Activated T-helper 1 cell treated with anti-CD3 and anti-CD28 coated beads, Interleukin-12 subunit alpha, Interleukin-12 subunit beta, Interleukin-2, Interleukin-4 antibody, amounts not matched to agents 30 ng/mL and 10 ng/mL and 1 ng/mL, durations not matched to agents 14 hours and 24 hours and 36 hours (primary cell): ENCODE measurements around the gene SLC9A3. TPM values are rescaled to one million over a fixed set of nuclear protein-coding genes. Genes with fewer than 3 reads are reported as not detected.

Experiments used
- DNase-seq: peaks from one replicate; pipeline ENCODE4 v3.0.0; 2021; ENCODE audit warnings: low spot score
- H3K27ac Mint-ChIP-seq: one replicate; pipeline ENCODE4 v1.8.0; 2021; ENCODE audit warnings: mild to moderate bottlenecking, mixed read lengths
- H3K27me3 Mint-ChIP-seq: one replicate; pipeline ENCODE4 v1.8.0; 2022; ENCODE audit warnings: mild to moderate bottlenecking, moderate library complexity, mixed read lengths; ENCODE audit not compliant: insufficient read depth
- H3K36me3 Mint-ChIP-seq: one replicate; pipeline ENCODE4 v1.8.0; 2021; ENCODE audit warnings: low read depth, mixed read lengths
- H3K4me1 Mint-ChIP-seq: one replicate; pipeline ENCODE4 v1.8.0; 2021; ENCODE audit warnings: low read depth, mixed read lengths
- H3K4me3 Mint-ChIP-seq: one replicate; pipeline ENCODE4 v1.8.0; 2021; ENCODE audit warnings: mild to moderate bottlenecking, moderate library complexity, mixed read lengths
- H3K9me3 Mint-ChIP-seq: one replicate; pipeline ENCODE4 v1.8.0; 2021; ENCODE audit warnings: mixed read lengths
- intact Hi-C: fragments of 100-400 bp; cut with micrococcal nuclease; formaldehyde crosslinking; loops from one replicate; pipeline ENCODE4 v1.15.1; 2024
- total RNA-seq: library from RNA; stranded (reverse); gene quantifications from 2 replicates; pipeline ENCODE4 v1.2.3, GENCODE V29; 2022

SLC9A3 gene
- total RNA-seq, 1 donor from 2014 or later = 3.0 TPM

DNA sequence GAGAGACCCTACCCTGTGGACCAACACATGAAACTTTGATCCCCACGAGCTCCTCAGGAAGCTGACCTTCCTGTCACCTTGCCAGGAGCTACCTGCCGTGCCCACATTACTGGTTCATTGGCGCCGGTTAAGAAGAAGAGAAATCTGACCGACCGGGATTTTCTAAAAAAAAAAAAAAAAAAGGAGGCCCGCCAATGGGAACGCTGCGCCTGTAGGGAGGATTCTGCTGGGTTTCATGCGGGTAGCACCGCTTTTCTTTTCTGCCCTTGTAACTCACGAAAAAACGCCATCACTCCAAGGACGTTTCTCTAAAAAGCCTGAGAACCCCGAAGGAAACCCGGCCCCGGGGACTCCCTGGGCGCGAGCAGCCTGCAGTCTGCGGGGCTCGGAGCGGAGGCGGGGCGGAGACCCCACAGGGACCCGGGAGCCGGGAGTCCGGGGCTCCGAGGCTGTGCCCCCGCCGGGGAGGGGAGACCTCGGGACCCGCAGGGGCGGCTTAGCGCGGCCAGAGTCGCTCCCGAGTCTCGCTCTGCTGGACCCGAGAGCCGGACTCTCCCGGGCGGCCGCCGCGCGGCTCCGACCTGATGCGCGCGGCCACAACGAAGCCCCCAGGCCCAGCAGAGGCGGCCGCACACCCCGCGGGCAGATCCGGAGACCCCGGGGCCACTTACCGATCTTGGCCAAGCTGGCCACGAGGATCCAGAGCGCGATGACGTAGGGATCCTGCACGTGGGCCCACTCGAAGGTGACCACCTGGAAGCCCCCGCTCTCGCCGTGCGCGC lies 617 bp downstream of the SLC9A3 start:
- H3K27ac Mint-ChIP-seq = no peak overlapping the region
- peaks cover 16% of the 10 kb centered on the region for H3K4me1 Mint-ChIP-seq
- no peak overlapping the region for H3K4me3 Mint-ChIP-seq
- intact Hi-C loops = no loop called here
- no peak for DNase-seq
- H3K9me3 Mint-ChIP-seq = no peaks in the 10 kb centered on the region
- H3K27me3 Mint-ChIP-seq = peaks cover 41% of the 10 kb centered on the region
- H3K36me3 Mint-ChIP-seq = no peaks in the 10 kb centered on the region

DNA sequence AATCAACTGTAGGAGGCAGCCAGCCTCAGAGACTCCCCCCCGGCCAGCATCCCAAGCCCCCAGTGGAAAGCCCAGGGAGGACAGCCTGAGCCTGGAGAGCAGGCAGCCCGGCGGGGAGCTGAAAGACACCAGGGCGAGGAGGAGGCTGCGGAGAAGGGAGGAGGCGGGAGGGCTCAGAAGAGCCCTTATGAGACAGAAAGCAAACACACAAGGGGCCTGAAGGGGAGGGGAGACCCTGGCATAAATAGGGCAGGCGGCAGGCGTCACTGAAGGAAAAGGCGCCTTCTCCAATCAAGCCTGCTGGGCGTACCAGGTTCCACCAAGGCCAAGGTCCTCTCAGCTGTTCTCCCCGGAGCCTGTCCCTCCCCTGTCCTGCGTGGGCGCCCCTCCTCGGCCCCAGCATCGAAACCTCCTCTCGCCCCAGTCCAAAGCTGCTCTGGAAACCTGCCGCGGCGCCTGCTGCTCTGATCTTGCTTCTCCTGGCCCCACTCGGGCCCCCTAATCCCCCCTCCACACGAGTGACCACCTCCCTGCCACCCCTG lies 1.3 kb downstream of the SLC9A3 start:
- H3K9me3 Mint-ChIP-seq = no peaks in the 10 kb centered on the region
- H3K4me3 Mint-ChIP-seq = no peak overlapping the region
- peaks cover 41% of the 10 kb centered on the region for H3K27me3 Mint-ChIP-seq
- H3K4me1 Mint-ChIP-seq = peaks cover 16% of the 10 kb centered on the region
- no peak for DNase-seq
- no peaks in the 10 kb centered on the region for H3K36me3 Mint-ChIP-seq
- intact Hi-C loops = no loop called here
- no peak overlapping the region for H3K27ac Mint-ChIP-seq

DNA sequence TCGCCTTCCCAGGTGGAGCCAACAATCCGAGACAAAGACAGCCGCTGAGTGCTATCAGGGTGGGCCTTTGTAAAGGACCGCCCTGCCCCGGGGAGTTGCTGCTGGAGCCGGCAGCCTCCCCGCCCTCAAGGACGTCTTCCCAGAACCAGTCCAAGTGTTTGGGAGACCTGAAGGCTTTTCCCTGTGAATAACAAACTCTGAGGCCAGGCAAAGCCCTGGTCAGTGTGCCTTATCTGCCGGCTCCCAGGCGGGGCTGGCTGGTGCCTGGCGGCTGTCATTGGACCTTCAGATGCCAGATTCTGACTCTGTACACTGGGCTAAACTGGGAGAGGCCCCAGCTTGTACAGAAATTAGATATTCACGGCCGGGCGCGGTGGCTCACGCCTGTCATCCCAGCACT lies 2.1 kb downstream of the SLC9A3 start:
- no peaks in the 10 kb centered on the region for H3K36me3 Mint-ChIP-seq
- no peak overlapping the region for H3K4me3 Mint-ChIP-seq
- no peaks in the 10 kb centered on the region for H3K9me3 Mint-ChIP-seq
- H3K4me1 Mint-ChIP-seq = peaks cover 10% of the 10 kb centered on the region
- H3K27me3 Mint-ChIP-seq = peaks cover 37% of the 10 kb centered on the region
- no peak overlapping the region for H3K27ac Mint-ChIP-seq
- DNase-seq = no peak
- intact Hi-C loops = no loop called here

DNA sequence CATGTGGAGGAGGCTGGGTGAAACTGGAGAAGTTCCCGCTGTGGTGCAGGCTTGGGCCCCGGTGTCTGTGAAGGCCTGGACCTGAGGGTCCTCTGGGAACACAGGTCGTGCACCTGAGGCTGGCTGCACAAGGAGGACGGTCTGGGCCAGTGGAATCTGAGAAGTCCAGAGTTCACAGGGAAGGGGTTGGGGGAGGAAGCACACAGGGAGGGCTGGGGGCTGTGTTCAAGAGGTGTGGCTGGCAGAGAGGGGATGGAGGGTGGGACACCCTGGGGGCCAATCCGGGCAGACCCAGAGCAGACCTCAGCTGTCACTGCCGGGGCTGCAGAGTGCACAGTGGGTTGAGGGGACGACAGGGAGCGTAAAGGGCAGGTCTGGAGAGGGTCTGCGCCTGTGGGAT lies 2.6 kb downstream of the SLC9A3 start:
- H3K9me3 Mint-ChIP-seq = no peaks in the 10 kb centered on the region
- no peak for DNase-seq
- intact Hi-C loops = no loop called here
- H3K4me1 Mint-ChIP-seq = peaks cover 6% of the 10 kb centered on the region
- H3K27ac Mint-ChIP-seq = no peak overlapping the region
- H3K27me3 Mint-ChIP-seq = peaks cover 36% of the 10 kb centered on the region
- H3K4me3 Mint-ChIP-seq = no peak overlapping the region
- H3K36me3 Mint-ChIP-seq = no peaks in the 10 kb centered on the region

DNA sequence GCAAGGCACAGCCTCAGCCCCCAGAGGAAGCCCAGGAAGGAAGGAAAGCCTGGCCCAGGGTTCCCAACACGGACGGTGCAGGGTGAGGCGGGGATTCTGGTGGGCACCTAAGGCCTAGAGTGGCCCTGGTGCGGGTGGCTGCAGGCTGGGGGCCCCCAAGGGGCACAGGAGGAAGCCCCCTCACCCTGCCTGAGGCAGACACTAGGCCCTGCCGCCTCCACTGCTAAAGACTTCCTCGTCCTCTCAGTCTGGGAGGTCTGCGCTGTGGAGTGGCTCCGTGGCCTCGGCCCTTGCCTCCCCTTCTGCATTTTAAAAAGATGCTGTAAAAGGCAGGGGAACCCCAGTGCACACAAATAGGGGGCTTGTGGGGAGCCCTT lies 3.4 kb downstream of the SLC9A3 start:
- H3K9me3 Mint-ChIP-seq = no peaks in the 10 kb centered on the region
- H3K4me3 Mint-ChIP-seq = no peak overlapping the region
- intact Hi-C loops = no loop called here
- H3K4me1 Mint-ChIP-seq = peaks cover 5% of the 10 kb centered on the region
- no peaks in the 10 kb centered on the region for H3K36me3 Mint-ChIP-seq
- no peak for DNase-seq
- H3K27me3 Mint-ChIP-seq = peaks cover 28% of the 10 kb centered on the region
- no peak overlapping the region for H3K27ac Mint-ChIP-seq

DNA sequence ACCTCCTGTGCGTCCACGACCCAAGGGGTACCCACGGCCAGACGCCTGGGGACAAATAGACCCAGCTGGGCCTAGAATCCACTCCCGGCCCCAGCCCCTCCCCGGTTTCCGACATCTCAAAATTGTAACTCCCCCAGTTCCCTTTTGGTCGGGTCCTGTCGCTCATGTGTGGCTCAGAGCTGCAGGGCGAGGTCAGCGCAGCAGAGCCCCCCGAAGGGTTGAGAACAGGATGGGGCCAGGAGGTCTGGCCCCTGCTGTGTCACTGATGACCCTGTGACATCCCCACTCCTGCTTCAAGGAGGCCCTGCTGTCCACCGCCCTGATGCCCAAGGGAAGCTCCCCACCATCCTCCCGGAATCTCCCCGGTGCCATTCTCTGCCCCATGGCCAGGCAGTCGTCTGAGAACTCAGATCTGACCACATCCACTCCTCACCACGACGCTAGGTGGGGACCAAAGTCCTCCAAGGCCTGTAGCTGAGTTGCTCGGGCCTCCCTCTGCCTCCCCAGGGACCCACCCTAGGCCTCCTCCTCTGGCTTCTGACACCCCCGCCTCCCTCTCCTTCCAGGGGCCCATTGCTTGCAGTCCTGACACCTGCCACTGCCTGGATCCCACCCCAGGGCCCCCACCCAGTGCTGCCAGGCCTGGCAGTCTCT lies 3.9 kb downstream of the SLC9A3 start:
- Mint-ChIP-seq H3K4me3 (no peak overlapping the region), H3K27me3 (peaks cover 24% of the 10 kb centered on the region), H3K27ac (no peak overlapping the region), H3K9me3 (no peaks in the 10 kb centered on the region), H3K4me1 (peaks cover 5% of the 10 kb centered on the region), H3K36me3 (no peaks in the 10 kb centered on the region)
- intact Hi-C loops = no loop called here
- DNase-seq = no peak

DNA sequence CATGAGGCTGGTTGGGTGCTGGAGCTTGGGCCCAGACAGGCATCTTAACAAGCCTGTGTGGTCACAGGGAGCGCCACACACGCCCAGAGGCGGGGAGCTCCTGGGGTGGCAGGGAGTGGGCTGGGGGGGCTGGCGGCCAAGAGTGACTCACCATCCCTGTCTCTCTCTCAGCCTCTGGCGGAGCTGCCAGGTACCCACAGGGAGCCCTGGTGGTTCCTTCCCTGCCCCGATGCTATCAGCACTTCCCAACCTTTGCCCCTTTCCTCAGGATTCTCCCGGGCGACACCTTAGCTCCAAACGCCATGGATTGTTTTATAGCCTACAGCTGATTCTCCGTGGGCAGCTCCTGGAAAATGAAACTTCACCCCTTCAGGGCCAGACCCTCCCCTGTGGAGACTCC lies 5.5 kb downstream of the SLC9A3 start:
- intact Hi-C loops = no loop called here
- Mint-ChIP-seq H3K4me1 (no peaks in the 10 kb centered on the region), H3K27ac (no peak overlapping the region), H3K4me3 (no peak overlapping the region), H3K9me3 (no peaks in the 10 kb centered on the region), H3K27me3 (peaks cover 19% of the 10 kb centered on the region), H3K36me3 (no peaks in the 10 kb centered on the region)
- no peak for DNase-seq

DNA sequence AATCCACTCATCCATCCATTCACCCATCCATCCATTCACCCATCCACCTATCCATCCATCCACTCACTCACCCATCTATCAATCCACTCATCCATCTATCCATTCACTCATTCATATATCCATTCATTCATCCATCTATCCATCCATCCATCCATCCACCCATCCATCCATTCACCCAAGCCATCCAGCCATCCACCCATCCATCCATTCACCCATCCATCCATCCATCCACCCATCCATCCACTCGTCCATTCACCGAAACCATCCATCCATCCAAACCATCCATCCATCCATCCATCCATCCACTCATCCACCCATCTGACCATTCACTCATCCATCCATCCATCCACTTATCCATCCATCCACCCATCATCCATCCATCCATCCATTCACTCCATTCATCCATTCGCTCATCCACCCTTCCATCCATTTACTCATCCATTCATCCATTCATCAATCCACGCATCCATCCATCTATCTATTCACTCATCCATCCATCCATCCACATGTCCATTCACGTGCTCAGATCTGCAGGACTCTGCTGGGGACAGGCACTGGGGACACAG lies 6.6 kb downstream of the SLC9A3 start:
- Mint-ChIP-seq H3K4me1 (no peaks in the 10 kb centered on the region), H3K27me3 (peaks cover 10% of the 10 kb centered on the region), H3K4me3 (no peak overlapping the region), H3K36me3 (no peaks in the 10 kb centered on the region), H3K27ac (no peak overlapping the region), H3K9me3 (no peaks in the 10 kb centered on the region)
- intact Hi-C loops = no loop called here
- no peak for DNase-seq

DNA sequence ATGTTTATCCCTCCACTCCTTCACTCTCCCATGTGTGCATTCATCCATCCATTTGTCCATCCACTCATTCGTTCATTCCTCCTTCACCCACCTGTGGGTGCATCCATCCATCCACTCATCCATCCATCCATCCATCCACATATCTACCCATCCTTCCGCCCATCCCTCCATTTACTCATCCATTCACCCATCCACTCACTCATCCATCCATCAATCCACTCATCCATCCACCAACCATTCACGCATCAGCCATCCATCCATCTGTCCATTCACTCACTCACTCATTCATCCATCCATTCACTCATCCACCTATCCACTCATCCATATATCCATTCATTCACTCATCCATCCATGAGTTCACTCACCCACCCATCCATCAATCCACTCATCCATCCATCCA lies 7.3 kb downstream of the SLC9A3 start:
- no peak overlapping the region for H3K27ac Mint-ChIP-seq
- intact Hi-C loops = no loop called here
- H3K4me1 Mint-ChIP-seq = no peaks in the 10 kb centered on the region
- no peak overlapping the region for H3K4me3 Mint-ChIP-seq
- H3K27me3 Mint-ChIP-seq = peaks cover 9% of the 10 kb centered on the region
- H3K36me3 Mint-ChIP-seq = no peaks in the 10 kb centered on the region
- no peak for DNase-seq
- no peaks in the 10 kb centered on the region for H3K9me3 Mint-ChIP-seq

DNA sequence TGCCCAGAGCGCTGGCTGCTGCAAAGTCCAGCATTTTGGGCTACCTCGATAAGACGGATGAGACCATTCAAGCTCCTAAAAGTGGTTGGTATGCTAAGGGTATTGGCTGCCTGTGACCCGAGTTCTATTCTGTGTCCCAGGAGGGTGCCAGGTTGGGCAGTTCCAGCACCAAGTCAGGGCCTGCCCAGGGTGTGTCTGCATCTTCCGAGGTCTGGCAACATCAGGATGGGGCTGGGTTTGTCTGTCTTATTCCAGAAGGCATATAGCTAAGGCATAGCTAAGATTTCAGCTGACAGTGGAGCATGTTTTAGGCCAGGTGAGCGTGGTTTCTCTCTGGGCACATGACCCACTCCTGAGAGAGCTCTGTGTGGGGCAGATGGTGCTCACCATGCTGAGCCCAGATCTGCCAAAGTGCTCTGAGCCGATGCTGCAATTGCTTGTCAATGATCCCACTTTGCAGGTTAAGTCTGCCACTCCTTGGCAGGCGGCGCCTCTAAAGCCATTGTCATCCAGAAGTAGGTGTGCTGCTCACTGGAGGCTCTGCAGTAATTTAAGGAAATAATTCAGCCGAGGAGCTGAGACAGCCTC lies 7.8 kb downstream of the SLC9A3 start:
- H3K27ac Mint-ChIP-seq = no peak overlapping the region
- DNase-seq = no peak
- H3K9me3 Mint-ChIP-seq = no peaks in the 10 kb centered on the region
- no peaks in the 10 kb centered on the region for H3K36me3 Mint-ChIP-seq
- H3K4me3 Mint-ChIP-seq = no peak overlapping the region
- H3K27me3 Mint-ChIP-seq = peaks cover 8% of the 10 kb centered on the region
- intact Hi-C loops = no loop called here
- no peaks in the 10 kb centered on the region for H3K4me1 Mint-ChIP-seq

DNA sequence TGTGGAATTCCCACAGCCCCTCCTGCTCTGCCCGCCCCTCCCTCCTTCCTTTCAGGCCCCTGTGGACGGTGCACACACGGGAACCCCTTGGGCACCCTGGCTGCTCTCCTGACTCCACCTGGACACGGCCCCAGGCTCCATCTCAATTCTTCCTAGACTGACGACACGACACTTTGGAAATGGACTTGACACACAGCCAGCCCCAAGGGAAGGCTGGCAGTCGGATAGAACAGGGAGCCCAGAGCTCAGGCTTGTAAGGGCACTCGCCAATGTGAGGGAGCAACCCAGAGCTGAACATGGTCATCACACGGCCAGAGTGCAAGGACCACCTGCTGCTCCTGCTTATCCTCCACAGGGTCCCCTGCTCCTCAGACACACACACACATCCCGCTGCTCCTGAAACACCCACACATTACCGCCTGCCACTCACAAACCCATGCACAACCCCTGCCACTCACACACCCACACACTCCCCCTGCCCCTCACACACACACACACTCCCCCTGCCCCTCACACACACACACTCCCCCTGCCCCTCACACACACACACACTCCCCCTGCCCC lies 8.9 kb downstream of the SLC9A3 start:
- peaks cover 5% of the 10 kb centered on the region for H3K27me3 Mint-ChIP-seq
- no peaks in the 10 kb centered on the region for H3K36me3 Mint-ChIP-seq
- H3K27ac Mint-ChIP-seq = no peak overlapping the region
- H3K4me3 Mint-ChIP-seq = no peak overlapping the region
- no peak for DNase-seq
- intact Hi-C loops = no loop called here
- H3K4me1 Mint-ChIP-seq = no peaks in the 10 kb centered on the region
- H3K9me3 Mint-ChIP-seq = no peaks in the 10 kb centered on the region

DNA sequence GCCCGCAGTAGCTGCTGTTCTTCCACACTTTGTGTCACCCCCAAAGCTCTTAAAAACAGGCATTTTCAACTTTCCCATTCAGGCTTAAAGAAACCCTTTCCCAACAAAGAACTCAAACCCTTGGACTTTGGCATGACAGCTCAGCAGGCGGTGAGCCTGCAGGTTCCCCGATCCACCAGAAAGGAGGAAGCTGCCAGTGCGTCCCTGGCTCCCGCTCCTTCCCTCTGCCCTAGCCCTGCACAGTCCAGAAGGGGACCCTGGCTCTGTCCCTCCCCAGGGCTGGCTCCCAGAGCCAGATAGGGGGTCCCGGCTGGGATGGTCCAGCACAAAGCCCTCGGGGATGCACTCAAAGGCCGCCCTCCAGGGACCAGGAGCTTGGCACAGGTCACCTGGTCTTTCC lies 9.6 kb downstream of the SLC9A3 start:
- H3K36me3 Mint-ChIP-seq = no peaks in the 10 kb centered on the region
- H3K9me3 Mint-ChIP-seq = no peaks in the 10 kb centered on the region
- no peaks in the 10 kb centered on the region for H3K4me1 Mint-ChIP-seq
- H3K27me3 Mint-ChIP-seq = peaks cover 5% of the 10 kb centered on the region
- H3K4me3 Mint-ChIP-seq = no peak overlapping the region
- no peak overlapping the region for H3K27ac Mint-ChIP-seq
- intact Hi-C loops = no loop called here
- DNase-seq = no peak

DNA sequence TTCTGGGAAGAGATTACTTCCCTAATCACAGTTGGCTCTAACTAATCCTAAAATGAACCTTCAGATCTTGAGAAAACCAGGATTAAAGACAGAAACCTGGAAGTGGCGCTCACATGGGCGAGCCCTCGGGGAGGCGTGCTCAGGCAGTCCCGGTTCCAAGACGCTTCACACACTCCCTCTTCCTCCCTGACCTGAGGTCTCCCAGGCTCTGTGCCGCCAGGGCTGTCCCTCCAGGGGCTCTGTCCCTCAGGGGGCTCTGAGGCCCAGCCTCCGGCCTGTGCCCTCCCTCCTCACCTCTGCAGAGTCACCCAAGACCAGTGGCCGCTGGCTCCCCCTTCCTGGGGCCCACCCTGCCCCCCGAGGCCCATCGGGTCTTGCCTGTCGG lies 10.2 kb downstream of the SLC9A3 start:
- no peak overlapping the region for H3K27ac Mint-ChIP-seq
- H3K4me3 Mint-ChIP-seq = no peak overlapping the region
- H3K27me3 Mint-ChIP-seq = peaks cover 5% of the 10 kb centered on the region
- DNase-seq = no peak
- intact Hi-C loops = no loop called here
- no peaks in the 10 kb centered on the region for H3K9me3 Mint-ChIP-seq
- H3K4me1 Mint-ChIP-seq = no peaks in the 10 kb centered on the region
- H3K36me3 Mint-ChIP-seq = no peaks in the 10 kb centered on the region
